Measurements from ENCODE around the gene ANO6. TPM values are rescaled to one million over a fixed set of nuclear protein-coding genes. Genes with fewer than 3 reads are reported as not detected.

Gene ANO6
- polyA plus RNA-seq, 2 donors: 2.6 to 6.9 TPM

GRCh38 chr12:45284096-45284901 is 68.4 kb downstream of the ANO6 start:
- Histone ChIP-seq H3K9me3 (ENCODE audit: control insufficient read depth in 2 of 2, insufficient read depth in 1 of 2, low read depth in 1 of 2, low read length in 1 of 2) (no peaks in the 10 kb centered on the region), H3K27me3 (ENCODE audit: control insufficient read depth in 1 of 2, insufficient read depth in 2 of 2, low read length in 2 of 2) (no peaks in the 10 kb centered on the region), H3K4me3 (ENCODE audit: low read depth in 1 of 2, low read length in 2 of 2) (no peak overlapping the region), H3K36me3 (ENCODE audit: control insufficient read depth in 2 of 2, insufficient read depth in 2 of 2, low read length in 1 of 2) (peaks cover 0 to 2% of the 10 kb centered on the region in 2 donors), H3K4me1 (ENCODE audit: control insufficient read depth in 2 of 2, insufficient read depth in 2 of 2, low read length in 1 of 2) (peaks cover 0 to 3% of the 10 kb centered on the region in 2 donors), H3K27ac (ENCODE audit: low read depth in 2 of 2, low read length in 1 of 2) (no peak overlapping the region)
- 67 to 68% methylated on average over 8 of the region's 8 CpGs for WGBS, 2 donors

DNA sequence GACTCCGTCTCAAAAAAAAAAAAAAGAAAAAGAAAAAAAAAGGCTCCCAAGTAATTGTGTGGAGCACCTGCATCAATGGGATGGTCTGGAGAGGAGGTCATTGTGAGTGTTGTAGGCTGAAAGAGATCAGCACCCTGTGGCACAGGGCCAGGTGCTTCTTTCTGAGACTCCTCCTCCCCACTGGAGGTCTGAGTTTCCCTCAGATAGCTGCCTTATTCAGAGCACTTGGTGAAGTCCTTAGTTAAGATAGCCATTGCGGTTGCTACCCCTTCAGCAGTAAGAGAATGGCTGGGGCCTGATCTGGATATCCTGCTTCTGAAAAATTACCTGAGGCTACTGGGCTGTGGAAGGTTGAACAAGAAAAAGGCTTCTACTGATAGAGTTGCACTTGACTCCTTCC is 69.8 kb downstream of the ANO6 start:
- Histone ChIP-seq H3K4me3 (ENCODE audit: low read depth in 1 of 2, low read length in 2 of 2) (no peak overlapping the region), H3K9me3 (ENCODE audit: control insufficient read depth in 2 of 2, insufficient read depth in 1 of 2, low read depth in 1 of 2, low read length in 1 of 2) (no peaks in the 10 kb centered on the region), H3K36me3 (ENCODE audit: control insufficient read depth in 2 of 2, insufficient read depth in 2 of 2, low read length in 1 of 2) (peaks cover 0 to 2% of the 10 kb centered on the region in 2 donors), H3K27me3 (ENCODE audit: control insufficient read depth in 1 of 2, insufficient read depth in 2 of 2, low read length in 2 of 2) (no peaks in the 10 kb centered on the region), H3K27ac (ENCODE audit: low read depth in 2 of 2, low read length in 1 of 2) (no peak overlapping the region), H3K4me1 (ENCODE audit: control insufficient read depth in 2 of 2, insufficient read depth in 2 of 2, low read length in 1 of 2) (peaks cover 0 to 3% of the 10 kb centered on the region in 2 donors)
- WGBS, 2 donors: 90 to 99% methylated on average over 2 of the region's 2 CpGs

DNA sequence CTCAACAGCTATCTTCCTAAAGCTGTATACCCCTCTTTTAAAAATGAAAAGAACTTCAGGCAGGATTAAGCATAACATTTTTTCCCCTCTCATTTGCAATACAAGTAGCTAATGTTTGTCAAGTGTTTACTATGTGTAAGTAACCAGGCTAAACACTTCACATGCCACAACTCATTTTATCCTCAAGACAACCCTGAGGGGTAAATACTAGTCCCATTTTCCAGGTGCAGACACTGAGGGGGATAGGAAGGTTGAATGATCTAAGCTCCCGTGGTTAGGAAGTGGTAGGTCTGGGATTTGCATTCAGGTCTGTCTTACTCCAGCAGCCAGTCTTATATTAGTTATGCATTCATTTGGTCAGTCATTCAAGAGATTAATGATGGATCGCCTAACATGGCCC is 70.7 kb downstream of the ANO6 start:
- Histone ChIP-seq H3K4me1 (ENCODE audit: control insufficient read depth in 2 of 2, insufficient read depth in 2 of 2, low read length in 1 of 2) (peaks cover 0 to 3% of the 10 kb centered on the region in 2 donors), H3K9me3 (ENCODE audit: control insufficient read depth in 2 of 2, insufficient read depth in 1 of 2, low read depth in 1 of 2, low read length in 1 of 2) (no peaks in the 10 kb centered on the region), H3K4me3 (ENCODE audit: low read depth in 1 of 2, low read length in 2 of 2) (no peak overlapping the region), H3K36me3 (ENCODE audit: control insufficient read depth in 2 of 2, insufficient read depth in 2 of 2, low read length in 1 of 2) (peaks cover 0 to 2% of the 10 kb centered on the region in 2 donors), H3K27ac (ENCODE audit: low read depth in 2 of 2, low read length in 1 of 2) (no peak overlapping the region), H3K27me3 (ENCODE audit: control insufficient read depth in 1 of 2, insufficient read depth in 2 of 2, low read length in 2 of 2) (no peaks in the 10 kb centered on the region)
- WGBS, 2 donors: 91 to 93% methylated on average over 2 of the region's 2 CpGs

DNA sequence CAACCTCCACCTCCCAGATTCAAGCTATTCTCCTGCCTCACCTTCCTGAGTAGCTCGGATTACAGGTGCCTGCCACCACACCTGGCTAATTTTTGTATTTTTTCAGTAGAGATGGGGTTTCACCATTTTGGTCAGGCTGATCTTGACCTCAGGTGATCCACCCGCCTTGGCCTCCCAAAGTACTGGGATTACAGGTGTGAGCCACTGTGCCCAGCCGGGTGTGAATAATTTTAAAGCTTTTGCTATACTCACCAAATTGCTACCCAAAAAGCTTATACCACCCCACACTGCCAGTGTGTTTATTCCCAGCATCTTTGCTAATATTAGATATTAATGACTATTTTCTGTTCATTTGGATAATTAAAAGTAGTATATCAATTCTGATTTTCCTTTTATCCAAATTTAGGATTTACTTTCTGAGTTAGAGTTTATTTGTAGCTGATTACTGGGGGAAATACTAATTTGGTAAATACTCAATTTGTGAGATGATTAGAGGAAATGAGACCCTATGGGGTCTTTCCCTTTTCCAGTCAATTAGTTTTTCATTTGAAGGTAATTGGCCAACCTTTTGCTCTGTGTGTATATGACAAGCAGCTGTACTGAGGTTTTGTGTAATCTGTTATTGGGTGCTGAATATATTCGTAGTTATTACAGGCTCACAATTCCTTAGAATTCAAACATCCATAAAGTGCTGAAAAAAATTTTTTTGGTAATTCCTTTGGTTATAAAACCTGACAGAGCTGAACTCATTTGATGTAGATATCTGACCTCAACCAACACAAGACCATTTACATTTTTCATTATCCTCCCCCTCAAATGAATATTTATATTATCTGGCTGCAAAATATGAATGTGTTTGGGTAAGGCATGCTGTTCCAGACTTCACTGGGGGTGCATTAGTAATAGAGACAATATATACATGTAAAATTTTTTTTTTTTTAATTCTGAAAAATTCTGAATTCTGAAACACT is 73.6 kb downstream of the ANO6 start:
- Histone ChIP-seq H3K4me3 (ENCODE audit: low read depth in 1 of 2, low read length in 2 of 2) (no peak overlapping the region), H3K4me1 (ENCODE audit: control insufficient read depth in 2 of 2, insufficient read depth in 2 of 2, low read length in 1 of 2) (no peaks in the 10 kb centered on the region), H3K9me3 (ENCODE audit: control insufficient read depth in 2 of 2, insufficient read depth in 1 of 2, low read depth in 1 of 2, low read length in 1 of 2) (no peaks in the 10 kb centered on the region), H3K27ac (ENCODE audit: low read depth in 2 of 2, low read length in 1 of 2) (no peak overlapping the region), H3K36me3 (ENCODE audit: control insufficient read depth in 2 of 2, insufficient read depth in 2 of 2, low read length in 1 of 2) (peaks cover 0 to 2% of the 10 kb centered on the region in 2 donors), H3K27me3 (ENCODE audit: control insufficient read depth in 1 of 2, insufficient read depth in 2 of 2, low read length in 2 of 2) (no peaks in the 10 kb centered on the region)
- 91 to 92% methylated on average over 4 of the region's 4 CpGs for WGBS, 2 donors

GRCh38 chr12:45290216-45290605 is 74.3 kb downstream of the ANO6 start:
- 77 to 85% methylated on average over 2 of the region's 2 CpGs for WGBS, 2 donors
- no peak overlapping the region for H3K27ac ChIP-seq (ENCODE audit: low read depth in 2 of 2, low read length in 1 of 2)
- H3K4me3 ChIP-seq (ENCODE audit: low read depth in 1 of 2, low read length in 2 of 2): no peak overlapping the region
- no peaks in the 10 kb centered on the region for H3K4me1 ChIP-seq (ENCODE audit: control insufficient read depth in 2 of 2, insufficient read depth in 2 of 2, low read length in 1 of 2)
- H3K27me3 ChIP-seq (ENCODE audit: control insufficient read depth in 1 of 2, insufficient read depth in 2 of 2, low read length in 2 of 2): no peaks in the 10 kb centered on the region
- H3K9me3 ChIP-seq (ENCODE audit: control insufficient read depth in 2 of 2, insufficient read depth in 1 of 2, low read depth in 1 of 2, low read length in 1 of 2): no peaks in the 10 kb centered on the region
- H3K36me3 ChIP-seq (ENCODE audit: control insufficient read depth in 2 of 2, insufficient read depth in 2 of 2, low read length in 1 of 2): peaks cover 0 to 2% of the 10 kb centered on the region in 2 donors

DNA sequence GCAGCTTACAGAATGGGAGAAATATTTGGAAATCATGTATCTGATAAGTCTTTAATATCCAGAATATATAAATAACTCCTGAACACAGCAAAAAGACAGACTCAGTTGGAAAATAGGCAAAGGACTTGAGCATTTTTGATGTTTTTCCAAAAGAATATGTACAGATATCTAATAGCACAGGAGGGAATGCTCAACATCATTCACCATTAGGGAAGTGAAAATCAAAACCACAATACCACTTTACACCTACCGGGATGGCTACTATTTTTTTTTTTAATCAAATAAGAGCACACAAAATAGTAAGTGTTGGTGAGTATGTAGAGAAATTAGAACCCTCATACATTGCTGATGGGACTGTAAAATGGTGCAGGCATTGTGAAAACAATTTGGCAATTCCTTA is 75.6 kb downstream of the ANO6 start:
- no peaks in the 10 kb centered on the region for H3K4me1 ChIP-seq (ENCODE audit: control insufficient read depth in 2 of 2, insufficient read depth in 2 of 2, low read length in 1 of 2)
- no peaks in the 10 kb centered on the region for H3K27me3 ChIP-seq (ENCODE audit: control insufficient read depth in 1 of 2, insufficient read depth in 2 of 2, low read length in 2 of 2)
- no peak overlapping the region for H3K4me3 ChIP-seq (ENCODE audit: low read depth in 1 of 2, low read length in 2 of 2)
- no peaks in the 10 kb centered on the region for H3K9me3 ChIP-seq (ENCODE audit: control insufficient read depth in 2 of 2, insufficient read depth in 1 of 2, low read depth in 1 of 2, low read length in 1 of 2)
- WGBS, 2 donors: 86 to 90% methylated on average over 1 of the region's 1 CpG
- H3K27ac ChIP-seq (ENCODE audit: low read depth in 2 of 2, low read length in 1 of 2): no peak overlapping the region
- H3K36me3 ChIP-seq (ENCODE audit: control insufficient read depth in 2 of 2, insufficient read depth in 2 of 2, low read length in 1 of 2): peaks cover 0 to 2% of the 10 kb centered on the region in 2 donors

DNA sequence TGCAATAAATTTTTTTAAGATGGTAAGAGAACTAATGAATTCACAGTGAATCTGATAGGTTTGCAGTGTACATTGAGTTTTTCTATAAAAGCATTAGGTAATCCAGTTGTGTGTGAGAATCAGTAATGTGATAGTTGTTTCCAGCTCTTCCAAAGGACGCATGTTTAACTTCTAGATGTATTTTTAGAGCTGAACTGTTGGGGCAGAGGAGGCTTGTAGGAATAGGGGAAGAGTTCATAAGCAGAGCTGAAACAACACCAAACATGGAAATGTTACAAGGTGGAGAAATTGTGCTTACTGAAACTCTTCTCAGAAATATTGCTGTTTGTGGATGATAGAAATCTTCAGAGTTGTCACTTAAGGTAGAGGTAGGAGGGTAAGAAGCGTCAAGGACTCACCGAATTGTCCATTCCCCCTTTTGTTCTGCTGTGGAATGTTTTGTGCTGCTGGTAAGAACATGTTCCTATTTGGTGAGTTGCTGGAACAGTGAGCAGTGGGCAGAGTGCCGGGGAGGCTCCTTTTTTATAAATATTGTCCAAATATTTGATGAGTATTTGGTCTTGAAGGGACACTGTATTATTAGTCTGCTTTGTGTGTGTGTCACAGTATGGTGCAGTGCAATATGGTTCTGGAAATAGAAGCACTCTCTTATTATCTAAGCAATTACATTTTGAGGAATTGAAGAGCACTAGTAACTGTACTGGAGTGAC is 76.7 kb downstream of the ANO6 start:
- H3K27ac ChIP-seq (ENCODE audit: low read depth in 2 of 2, low read length in 1 of 2): peak overlapping the region in 1 of 2 donors; percentile 54
- WGBS, 2 donors: 39 to 68% methylated on average over 4 of the region's 4 CpGs
- H3K27me3 ChIP-seq (ENCODE audit: control insufficient read depth in 1 of 2, insufficient read depth in 2 of 2, low read length in 2 of 2): no peaks in the 10 kb centered on the region
- H3K36me3 ChIP-seq (ENCODE audit: control insufficient read depth in 2 of 2, insufficient read depth in 2 of 2, low read length in 1 of 2): peaks cover 0 to 2% of the 10 kb centered on the region in 2 donors
- no peaks in the 10 kb centered on the region for H3K9me3 ChIP-seq (ENCODE audit: control insufficient read depth in 2 of 2, insufficient read depth in 1 of 2, low read depth in 1 of 2, low read length in 1 of 2)
- H3K4me1 ChIP-seq (ENCODE audit: control insufficient read depth in 2 of 2, insufficient read depth in 2 of 2, low read length in 1 of 2): no peaks in the 10 kb centered on the region
- H3K4me3 ChIP-seq (ENCODE audit: low read depth in 1 of 2, low read length in 2 of 2): no peak overlapping the region

DNA sequence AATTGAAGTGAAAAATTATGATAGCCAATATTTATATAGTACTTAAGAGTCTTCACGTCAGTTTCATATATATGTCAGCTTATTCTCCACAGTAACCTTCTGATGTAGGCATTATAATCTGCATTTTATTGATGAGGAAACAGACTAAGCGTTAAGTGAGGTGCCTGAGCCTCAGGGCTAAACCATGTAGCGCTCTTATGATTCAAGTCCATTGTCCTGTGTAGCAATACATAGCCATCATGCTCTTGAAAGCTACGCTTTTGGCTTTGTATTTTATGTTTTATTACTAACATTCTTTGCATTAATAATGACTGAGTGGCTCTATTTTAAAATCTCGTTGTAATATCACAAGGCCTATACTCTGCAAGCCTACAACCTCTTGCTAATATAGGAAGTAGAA is 79.0 kb downstream of the ANO6 start:
- H3K4me3 ChIP-seq (ENCODE audit: low read depth in 1 of 2, low read length in 2 of 2): no peak overlapping the region
- H3K36me3 ChIP-seq (ENCODE audit: control insufficient read depth in 2 of 2, insufficient read depth in 2 of 2, low read length in 1 of 2): no peaks in the 10 kb centered on the region
- H3K27ac ChIP-seq (ENCODE audit: low read depth in 2 of 2, low read length in 1 of 2): no peak overlapping the region
- no peaks in the 10 kb centered on the region for H3K27me3 ChIP-seq (ENCODE audit: control insufficient read depth in 1 of 2, insufficient read depth in 2 of 2, low read length in 2 of 2)
- 86 to 87% methylated on average over 5 of the region's 5 CpGs for WGBS, 2 donors
- no peaks in the 10 kb centered on the region for H3K9me3 ChIP-seq (ENCODE audit: control insufficient read depth in 2 of 2, insufficient read depth in 1 of 2, low read depth in 1 of 2, low read length in 1 of 2)
- no peaks in the 10 kb centered on the region for H3K4me1 ChIP-seq (ENCODE audit: control insufficient read depth in 2 of 2, insufficient read depth in 2 of 2, low read length in 1 of 2)

DNA sequence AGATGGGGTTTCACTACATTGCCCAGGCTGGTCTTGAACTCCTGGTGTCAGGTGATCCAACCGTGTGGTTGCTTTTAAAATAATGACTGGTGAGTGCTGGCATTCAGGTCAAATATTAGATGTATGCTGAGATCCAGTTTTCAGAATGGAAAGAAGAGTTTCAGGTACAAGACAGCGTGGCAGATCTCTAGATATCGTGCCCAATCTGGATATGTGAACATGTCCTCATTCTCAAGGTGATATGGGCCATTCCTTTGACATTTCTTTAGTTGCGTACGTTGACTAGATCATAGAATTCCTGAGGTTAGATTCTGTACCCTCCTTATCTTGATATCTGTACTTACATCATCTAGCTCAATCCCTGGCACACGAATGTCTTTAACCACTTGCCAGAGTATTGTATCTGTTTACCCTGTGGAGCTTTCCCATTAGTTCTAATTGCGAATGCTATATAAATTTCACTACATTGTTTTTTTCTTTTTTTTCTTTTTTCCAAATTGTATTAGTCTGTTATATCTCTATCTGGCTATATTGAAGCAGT is 80.2 kb downstream of the ANO6 start:
- Histone ChIP-seq H3K4me3 (ENCODE audit: low read depth in 1 of 2, low read length in 2 of 2) (no peak overlapping the region), H3K36me3 (ENCODE audit: control insufficient read depth in 2 of 2, insufficient read depth in 2 of 2, low read length in 1 of 2) (no peaks in the 10 kb centered on the region), H3K27me3 (ENCODE audit: control insufficient read depth in 1 of 2, insufficient read depth in 2 of 2, low read length in 2 of 2) (no peaks in the 10 kb centered on the region), H3K4me1 (ENCODE audit: control insufficient read depth in 2 of 2, insufficient read depth in 2 of 2, low read length in 1 of 2) (no peaks in the 10 kb centered on the region), H3K9me3 (ENCODE audit: control insufficient read depth in 2 of 2, insufficient read depth in 1 of 2, low read depth in 1 of 2, low read length in 1 of 2) (no peaks in the 10 kb centered on the region), H3K27ac (ENCODE audit: low read depth in 2 of 2, low read length in 1 of 2) (no peak overlapping the region)
- 73 to 78% methylated on average over 7 of the region's 7 CpGs for WGBS, 2 donors

All from esophagus (tissue), 2 donors.